ENCODE data around the gene CFAP57.
"Not testable (repeated sequence)": the region's sequence is repeated elsewhere in the genome, so short reads cannot be mapped to it uniquely, and the experiment has no call there.

The CFAP57 gene

DNA sequence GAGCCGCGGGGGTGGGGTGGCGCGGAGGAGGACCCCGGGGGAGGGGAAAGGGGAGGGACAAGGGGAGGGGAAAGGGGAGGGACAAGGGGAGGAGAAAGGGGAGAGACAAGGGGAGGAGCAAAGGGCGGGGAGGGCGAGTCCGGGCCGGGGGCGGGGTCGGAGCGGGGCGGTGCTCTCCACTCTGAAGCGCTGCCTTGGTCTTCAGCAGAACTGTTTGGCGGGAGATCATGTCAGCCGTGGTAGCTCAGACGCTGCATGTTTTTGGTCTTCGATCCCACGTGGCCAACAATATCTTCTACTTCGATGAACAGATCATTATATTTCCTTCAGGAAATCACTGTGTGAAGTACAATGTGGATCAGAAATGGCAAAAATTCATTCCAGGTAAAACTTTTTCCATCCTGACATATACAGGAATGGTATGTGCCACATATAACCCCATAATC lies 420 bp downstream of the CFAP57 start:
- peak; percentile 34 for DNase-seq

DNA sequence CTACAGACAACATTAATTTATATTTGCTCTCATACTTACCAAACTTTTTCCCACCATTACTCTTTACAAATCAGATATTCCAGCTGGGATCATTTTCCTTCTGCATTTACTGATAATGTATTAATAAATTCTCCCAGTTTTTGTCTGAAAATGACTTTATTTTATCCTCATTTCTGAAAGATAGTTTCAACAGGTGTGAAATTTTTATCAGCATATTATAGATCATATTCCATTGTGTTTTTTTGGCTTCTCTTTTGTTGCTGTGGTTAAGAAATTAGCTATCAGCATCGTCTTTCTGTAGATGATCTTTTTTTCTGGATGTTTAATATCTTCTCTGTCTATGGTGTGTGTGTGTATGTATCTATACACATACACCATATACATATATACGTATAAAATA lies 2.7 kb downstream of the CFAP57 start:
- no peak for DNase-seq

DNA sequence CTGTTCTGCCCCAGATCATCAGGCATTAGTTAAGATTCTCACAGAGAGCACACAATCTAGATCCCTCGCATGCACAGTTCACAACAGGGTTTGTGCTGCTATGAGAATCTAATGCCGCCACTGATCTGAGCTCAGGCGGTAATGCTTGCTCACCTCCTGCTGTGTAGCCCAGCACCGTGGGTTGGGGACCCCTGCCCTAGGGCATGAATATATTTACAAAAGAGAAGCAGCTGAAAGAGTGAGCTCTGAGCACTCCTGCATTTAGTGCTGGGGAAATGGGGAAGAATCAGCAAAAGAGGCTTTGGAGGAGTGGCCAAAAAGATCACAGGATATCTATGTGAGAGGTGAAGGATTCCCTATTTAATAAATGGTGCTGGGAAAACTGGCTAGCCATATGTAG lies 5.6 kb downstream of the CFAP57 start:
- DNase-seq, result no peak

DNA sequence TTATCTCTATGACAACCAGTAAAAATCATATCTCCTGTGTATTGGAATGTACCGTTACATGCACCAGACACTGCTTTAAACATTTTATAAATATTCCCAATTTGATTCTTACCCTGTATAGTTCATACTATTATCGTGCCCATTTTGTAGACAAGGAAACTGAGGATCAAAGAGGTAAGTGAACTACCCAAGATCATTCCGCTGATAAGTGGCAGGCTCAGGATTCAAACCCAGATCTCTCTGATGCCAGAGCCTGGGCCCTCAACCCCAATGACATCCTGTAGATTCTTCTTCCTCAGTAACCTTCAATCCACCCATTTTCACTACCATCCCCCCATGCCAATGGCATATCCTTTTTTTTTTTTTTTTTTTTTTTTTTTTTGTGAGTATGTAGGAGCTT lies 12.3 kb downstream of the CFAP57 start:
- no peak for DNase-seq

DNA sequence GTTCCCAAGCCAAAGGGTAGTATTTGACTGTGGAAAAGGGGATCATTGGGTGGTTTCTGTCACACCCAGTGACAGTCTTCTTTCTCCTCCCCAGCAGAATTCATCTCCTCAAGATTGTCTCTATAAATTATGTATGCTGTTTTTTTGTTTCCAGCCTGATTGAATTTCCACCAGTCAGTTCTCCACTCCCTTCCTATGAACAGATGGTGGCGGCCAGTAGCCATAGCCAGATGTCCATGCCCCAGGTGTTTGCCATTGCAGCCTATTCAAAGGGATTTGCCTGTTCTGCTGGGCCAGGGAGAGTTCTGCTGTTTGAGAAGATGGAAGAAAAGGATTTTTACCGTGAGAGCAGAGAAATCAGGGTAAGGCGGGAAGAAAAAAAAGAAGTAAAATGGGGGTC lies 12.9 kb downstream of the CFAP57 start:
- DNase-seq, result no peak

DNA sequence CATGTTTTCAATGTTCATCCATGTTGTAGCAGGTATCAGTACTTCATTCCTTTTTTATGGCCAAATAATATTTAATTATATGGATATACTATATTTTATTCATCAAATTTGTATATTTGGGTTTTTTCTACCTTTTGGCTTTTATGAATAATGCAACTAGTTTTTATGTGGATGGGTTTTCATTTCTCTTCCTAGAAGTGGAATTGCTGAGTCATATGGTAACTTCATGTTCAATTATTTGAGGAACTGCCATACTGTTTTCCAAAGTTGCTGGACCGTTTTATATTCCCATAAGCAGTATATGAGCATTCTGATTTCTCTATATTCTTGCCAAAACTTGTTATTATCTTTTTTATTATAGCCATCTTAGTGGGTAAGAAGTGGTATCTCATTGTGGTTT lies 16.0 kb downstream of the CFAP57 start:
- no peak for DNase-seq

DNA sequence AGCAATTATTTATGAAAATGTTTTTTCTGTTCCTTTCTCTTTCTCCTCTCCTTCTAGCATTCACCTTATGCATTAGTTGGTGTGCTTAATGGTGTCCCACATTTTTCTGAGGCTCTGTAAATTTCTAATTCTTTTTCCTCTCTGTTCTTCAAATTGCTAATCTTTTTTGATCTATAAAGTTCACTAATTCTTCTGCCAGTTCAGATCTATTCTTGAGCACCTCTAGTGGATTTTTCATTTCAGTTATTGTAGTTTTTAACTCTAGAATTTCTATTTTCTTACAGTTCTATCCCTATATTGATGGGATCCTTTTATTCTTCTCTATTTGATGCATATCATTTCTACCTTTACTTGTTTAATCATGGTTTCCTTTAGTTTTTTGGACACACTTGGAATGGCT lies 22.4 kb downstream of the CFAP57 start:
- no peak for DNase-seq

DNA sequence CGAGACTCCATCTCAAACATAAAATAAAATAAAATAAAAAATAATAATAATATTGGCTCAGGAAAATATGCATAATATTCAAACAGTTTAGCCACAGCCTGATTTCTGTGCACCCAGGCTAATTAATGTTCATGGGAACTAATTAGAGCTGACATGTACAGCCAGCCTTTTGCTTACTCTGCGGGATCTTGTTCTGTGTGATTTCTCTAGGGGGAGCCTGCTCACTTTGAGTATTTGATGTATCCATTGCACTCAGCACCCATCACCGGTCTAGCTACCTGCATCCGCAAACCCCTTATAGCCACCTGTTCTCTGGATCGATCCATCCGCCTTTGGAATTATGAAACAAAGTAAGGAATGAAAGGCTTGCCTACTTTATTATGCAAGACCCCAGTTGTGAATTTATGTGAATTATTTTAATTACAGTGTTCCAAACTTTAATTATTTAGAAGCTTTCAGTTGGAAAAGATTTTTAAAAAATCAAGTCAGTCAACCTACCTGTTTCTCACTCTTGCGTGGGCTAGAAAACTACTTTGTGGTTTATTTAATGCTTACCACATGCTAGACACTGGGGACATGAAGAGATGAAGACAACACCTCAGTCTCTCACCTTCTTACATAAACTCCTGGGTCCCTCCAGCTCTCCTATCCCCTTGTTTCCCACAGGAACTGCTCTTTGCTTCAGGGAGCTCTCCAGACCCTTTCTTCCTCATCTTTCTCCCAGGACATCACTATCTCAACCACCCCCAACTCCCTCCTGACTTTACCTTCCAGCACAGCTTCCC lies 25.4 kb downstream of the CFAP57 start:
- no peak for DNase-seq

DNA sequence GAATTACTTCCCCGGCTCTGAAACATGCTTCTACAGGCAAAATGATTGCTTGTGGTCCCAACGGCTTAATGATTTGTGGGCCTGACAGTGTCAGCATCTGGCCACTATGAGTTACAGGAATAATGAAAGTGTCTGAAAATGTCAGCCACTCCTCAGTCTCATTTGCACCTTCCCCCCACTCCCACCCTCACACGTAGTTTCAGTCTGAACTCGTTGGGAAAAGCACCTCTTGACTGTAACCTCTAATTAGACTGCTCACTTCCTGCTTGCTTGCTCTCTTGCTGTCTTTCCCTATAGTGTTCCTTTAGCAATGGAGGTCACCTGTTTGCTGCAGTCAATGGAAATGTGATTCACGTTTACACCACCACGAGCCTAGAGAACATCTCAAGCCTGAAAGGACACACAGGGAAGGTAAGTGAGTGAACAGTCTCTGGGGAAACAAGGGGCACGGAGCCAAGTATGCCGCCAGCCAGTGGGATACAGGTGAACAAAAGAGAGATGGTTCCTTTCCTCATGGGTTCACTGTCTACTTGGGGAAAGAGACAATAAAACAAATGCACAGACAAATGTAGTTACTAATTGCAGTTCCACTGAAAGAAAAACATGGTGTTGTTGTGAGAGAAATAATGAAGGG lies 27.1 kb downstream of the CFAP57 start:
- no peak for DNase-seq

DNA sequence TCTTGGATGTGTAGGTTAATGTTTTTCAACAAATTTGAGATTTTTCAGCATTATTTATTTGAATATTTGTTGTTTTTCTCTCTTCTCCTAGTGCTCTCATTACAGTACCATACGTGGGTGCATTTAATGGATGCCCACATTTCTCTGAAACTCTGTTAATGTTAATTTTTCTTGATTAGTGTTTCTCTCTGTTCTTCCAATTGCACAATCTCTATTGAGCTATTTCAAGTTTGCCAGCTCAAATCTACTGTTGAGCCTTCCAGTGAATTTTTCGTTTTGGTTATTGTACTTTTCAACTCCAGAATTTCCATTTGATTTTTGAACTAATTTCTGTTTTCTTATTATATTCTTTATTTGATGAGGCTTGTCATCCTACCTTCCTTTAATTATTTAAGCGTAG lies 31.7 kb downstream of the CFAP57 start:
- no peak for DNase-seq

DNA sequence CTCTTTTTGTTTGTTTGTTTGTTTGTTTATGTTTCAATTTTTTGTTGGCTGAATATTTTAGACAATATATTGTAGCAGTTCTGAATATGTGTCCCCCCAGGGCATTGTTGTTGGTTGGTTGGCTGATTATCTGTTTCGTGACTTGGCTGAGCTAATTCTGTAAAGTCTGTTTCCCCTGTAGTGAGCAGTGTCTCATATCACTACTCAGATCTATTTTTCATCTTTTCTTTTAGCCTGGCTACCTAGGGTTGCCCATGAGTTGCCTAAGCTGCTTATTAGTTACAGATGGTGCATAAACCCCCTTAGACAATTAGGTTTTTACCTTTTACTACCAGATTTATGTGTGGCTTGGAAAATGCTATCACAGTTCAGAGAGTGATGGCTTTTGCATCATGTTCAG lies 32.3 kb downstream of the CFAP57 start:
- DNase-seq, result no peak

DNA sequence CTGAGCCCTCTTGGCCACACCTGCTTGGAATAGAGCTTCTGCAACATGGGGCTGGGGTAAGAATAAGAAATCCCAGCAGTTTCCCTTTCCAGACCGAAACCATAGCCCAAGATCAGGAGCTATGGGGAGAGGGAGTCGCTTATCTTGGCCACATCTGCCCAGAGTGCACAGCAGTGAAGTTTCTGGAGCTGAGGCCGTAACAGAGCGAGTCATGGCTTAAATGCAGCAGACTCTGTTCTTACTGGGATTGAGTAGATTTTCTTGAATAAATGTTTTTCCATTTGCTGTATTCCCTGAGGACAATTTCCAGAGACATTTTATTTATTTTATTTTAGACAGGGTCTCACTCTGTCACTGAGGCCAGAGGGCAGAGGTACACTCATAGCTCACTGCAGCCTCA lies 33.5 kb downstream of the CFAP57 start:
- DNase-seq, result no peak

DNA sequence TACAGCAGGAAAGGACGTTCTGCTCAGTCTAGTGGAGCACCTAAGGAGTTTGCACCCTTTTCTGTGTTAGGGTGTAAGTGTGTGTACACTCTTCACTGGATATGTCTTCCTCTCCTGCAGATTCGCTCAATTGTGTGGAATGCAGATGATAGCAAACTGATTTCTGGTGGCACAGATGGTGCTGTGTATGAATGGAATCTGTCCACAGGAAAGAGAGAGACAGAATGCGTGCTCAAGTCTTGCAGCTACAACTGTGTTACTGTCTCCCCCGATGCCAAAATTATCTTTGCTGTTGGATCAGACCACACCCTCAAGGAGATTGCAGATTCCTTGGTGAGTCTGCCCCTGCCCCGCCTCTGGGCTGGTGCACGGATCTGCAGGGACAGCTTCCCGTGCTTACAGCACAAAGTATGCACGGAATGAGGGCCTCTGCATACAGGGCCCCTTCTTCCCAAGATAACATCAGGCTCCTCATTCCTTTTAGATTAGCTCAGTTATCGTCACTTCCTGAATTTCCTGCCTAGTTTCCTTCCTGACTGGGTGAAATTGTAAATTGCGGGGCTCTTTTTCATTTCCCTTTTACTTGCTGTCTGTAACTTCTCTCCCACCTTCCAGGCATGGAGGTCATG lies 34.6 kb downstream of the CFAP57 start:
- peak; percentile 56 for DNase-seq

DNA sequence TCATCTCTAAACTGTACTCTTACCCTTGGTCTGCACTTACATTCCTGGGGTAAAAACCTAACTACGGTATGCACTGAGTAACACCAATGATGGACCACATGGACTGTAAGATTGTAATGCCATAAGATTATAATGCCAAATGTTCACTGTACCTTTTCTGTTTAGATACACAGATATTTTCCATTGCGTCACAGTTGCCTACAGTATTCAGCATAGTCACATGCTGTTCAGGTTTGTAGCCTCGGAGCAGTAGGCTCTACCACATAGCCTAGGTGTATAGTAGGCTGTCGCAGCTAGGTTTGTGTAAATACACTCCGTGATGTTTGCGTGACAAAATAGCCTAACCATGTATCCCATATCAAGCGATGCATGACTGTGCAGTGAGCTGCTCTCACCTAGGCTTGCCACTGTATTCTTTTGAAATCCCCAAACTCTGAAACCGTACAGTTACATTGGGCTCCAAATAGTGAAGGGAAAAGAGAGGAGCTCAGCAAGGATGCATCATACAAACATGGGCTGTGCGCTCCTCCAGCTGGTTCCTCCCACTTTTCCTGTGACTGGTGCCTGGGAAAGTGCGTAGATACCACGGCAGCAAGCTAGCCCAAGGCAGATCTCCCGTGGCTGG lies 35.2 kb downstream of the CFAP57 start:
- no peak for DNase-seq

DNA sequence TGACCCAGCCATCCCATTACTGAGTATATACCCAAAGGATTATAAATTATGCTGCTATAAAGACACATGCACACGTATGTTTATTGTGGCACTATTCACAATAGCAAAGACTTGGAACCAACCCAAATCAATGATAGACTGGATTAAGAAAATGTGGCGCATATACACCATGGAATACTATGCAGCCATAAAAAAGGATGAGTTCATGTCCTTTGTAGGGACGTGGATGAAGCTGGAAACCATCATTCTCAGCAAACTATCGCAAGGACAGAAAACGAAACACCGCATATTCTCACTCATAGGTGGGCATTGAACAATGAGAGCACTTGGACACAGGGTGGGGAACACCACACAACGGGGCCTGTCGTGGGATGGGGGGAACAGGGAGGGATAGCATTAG lies 36.1 kb downstream of the CFAP57 start:
- DNase-seq, result not testable (repeated sequence)

DNA sequence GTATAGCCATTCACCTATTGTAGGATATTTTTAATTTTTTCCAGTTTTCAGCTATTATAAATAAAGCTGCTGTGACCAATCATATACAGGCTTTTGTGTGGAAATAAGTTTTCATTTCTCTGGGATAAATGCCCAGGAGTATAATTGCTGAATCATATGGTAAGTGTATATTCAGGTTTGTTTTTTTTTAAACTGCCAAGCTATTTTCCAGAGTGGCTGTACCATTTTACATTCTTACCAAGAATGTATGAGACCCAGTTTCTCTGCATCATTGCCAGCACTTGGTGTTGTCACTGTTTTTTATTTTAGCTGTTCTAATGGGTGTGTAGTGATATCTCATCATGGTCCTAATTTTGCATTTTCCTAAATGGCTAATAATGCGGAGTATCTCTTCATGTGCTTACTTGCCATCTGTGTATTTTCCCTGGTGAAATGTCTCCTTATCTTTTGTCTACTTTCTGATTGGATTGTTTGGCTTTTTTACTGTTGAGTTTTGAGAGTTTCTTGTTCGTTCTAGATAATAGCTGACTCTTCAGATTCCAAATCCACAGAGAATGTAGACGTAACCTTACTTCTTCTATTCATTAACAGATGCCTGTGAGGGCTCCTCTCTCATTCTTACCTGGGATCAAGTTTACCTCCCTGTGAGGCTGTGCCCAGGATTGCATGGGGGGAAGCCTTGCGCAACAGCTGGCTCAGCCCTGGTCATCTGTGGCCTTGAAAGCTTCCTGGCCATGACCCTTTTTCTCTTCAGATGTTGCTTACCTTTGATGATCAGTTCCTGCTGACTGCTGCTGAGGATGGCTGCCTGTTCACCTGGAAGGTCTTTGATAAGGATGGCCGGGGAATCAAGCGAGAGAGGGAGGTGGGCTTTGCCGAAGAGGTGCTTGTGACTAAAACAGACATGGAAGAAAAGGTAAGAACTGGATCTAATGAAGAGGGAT lies 42.6 kb downstream of the CFAP57 start:
- no peak for DNase-seq

DNA sequence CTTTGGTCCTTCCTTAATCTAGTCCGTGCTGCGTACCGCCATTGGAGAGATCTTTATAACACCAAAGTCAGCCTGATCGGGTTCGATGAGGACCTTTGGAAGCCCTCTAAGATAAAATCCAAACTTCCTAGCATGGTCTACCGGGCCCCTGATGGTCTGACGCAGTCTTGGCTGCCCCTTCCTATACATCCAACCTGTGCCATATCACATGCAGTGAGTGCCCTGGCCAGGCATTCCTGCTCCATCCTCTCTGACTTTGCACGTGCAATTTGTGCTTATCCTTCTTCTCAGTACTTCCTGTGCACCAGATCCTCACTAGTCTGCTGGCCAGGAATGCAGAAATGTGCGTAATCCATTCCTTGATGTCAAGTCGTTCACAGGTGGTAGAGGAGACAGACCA lies 45.6 kb downstream of the CFAP57 start:
- DNase-seq, result no peak

DNA sequence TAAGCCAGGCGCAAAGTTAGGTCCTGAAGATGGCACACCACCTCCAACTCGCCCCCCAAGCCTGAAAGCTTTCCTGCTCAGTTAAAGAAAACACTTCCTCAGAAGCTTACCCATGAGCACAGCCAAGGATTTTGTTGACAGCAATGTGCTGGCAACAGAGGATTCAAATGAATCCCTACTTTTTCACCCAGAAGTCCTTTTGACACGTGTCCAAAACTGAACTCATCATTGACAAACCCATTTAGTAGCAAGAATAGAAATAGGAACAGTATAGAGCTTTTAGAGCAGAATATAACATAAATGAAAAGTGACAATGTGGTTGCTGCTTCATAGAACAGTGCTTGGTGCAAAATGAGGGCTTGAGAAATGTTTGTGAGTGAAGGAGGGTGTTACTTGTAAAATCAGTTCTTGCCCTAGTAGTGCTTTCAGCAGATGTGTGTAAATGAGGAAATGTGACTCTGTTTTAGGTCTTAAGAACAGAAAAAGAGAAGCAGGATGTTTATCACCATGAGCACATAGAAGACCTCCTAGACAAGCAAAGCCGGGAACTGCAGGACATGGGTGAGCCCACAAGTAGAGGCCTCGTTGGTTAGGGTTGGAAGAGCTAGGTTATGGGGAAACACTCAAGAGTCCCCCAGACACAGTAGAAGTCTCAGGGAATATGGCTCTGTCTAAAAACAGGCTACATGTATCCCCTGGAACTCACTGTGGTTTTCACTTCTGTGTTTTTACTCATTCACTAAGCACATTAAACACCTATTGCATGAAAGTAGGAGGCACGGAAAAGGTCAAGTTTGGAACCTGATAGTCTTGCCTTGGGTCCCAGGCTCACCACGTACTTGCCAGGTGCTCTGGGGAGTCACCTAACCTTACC lies 49.0 kb downstream of the CFAP57 start:
- DNase-seq, result no peak

DNA sequence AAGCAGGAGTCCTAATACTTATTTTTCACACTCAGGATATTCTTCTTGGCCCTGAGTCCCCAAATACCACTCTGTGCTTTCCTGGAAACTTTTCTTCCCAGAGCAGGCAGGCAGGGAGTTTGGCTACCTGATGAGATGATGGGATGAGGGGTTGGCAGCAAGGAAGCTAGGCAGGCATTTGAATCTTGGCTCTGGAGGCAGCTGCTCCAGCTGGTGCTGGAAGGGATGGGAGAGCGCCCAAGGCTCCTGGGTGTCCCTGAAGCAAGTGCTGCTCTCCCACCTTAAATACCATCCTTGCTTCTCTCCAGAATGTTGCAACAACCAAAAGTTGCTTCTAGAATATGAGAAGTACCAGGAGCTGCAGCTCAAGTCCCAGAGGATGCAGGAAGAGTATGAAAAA lies 49.7 kb downstream of the CFAP57 start:
- DNase-seq, result no peak

DNA sequence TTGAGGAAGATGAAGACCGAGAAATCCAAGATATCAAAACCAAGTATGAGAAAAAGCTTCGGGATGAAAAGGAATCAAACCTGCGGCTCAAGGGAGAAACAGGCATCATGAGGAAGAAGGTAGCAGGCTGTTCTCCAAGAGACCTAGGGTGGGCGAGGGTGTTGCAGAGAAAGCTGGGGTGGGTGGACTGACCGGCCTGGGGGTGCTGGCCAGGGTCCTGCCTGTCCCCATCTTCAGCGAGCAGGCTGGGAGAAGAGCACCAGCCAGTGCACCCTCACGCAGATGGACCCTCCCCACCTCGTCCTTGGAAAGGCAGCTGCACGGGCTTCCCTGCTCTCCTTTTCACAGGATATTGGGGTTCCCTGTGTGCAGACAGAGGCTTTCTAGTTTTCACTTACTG lies 50.7 kb downstream of the CFAP57 start:
- no peak for DNase-seq

DNA sequence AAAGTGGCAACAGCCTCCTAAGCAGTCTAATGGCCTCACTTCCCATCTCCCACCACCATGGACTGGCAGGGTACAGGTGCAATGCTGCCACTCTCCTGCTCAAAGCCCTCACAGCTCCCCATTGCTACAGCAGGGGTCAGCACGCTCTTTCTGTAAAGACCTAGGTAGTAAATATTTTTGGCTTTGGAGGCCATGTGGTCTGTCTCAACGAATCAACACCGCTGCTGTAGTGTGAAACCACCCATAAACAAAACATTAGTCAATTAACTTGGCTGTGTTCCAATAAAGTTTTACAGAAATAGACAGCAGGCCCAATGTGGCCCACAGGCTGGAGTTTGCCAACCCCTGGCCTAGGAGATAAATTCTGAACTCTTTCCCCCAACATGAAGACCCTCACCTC lies 53.0 kb downstream of the CFAP57 start:
- no peak for DNase-seq
